Left ventricle myocardium inferior (tissue), 1 donor: ENCODE data around the gene FHL2. TPM values are rescaled to one million over a fixed set of nuclear protein-coding genes. Genes with fewer than 3 reads are reported as not detected.

Source experiments
- DNase-seq: peaks from one replicate; pipeline ENCODE4 v3.0.0-alpha.2; 2020
- H3K27ac ChIP-seq: fragments of 200-600 bp; replicated peaks from 2 replicates; pipeline ENCODE4 v1.8.0; 2021
- H3K27me3 ChIP-seq: fragments of 200-600 bp; 2 replicates; pipeline ENCODE4 v1.8.0; 2021; ENCODE audit warnings: low read depth
- H3K36me3 ChIP-seq: fragments of 200-600 bp; 2 replicates; pipeline ENCODE4 v1.8.0; 2021
- H3K4me1 ChIP-seq: fragments of 200-600 bp; 2 replicates; pipeline ENCODE4 v1.8.0; 2021
- H3K4me3 ChIP-seq: fragments of 200-600 bp; 2 replicates; pipeline ENCODE4 v1.8.0; 2021; ENCODE audit warnings: mild to moderate bottlenecking, moderate library complexity
- H3K9me3 ChIP-seq: fragments of 200-600 bp; replicated peaks from 2 replicates; pipeline ENCODE4 v1.8.0; 2021
- CTCF ChIP-seq: fragments of 200-600 bp; IDR thresholded peaks from 2 replicates; pipeline ENCODE4 v1.8.0; 2021; ENCODE audit warnings: antibody characterized with exemption, mild to moderate bottlenecking, borderline replicate concordance
- intact Hi-C: fragments of 100-400 bp; cut with micrococcal nuclease; formaldehyde crosslinking; loops from one replicate; pipeline ENCODE4 v1.11.0; 2022
- total RNA-seq: library from RNA; stranded (reverse); fragmentation: NEBNext Ultra II Directional; extraction: Animal tissue kit (Norgen Biotek cat#: 25700); gene quantifications from one replicate; pipeline ENCODE4 v1.2.1, GENCODE V29; 2021
- donor health status: DM: no; HTN: yes; CAD: no; lungs with severe emphysema.

Gene FHL2
- total RNA-seq, 1 donor from 2014 or later: 2,742 TPM

GRCh38 chr2:105365206-105365605 is 33.6 kb downstream of the FHL2 start:
- Histone ChIP-seq H3K9me3 (no peaks in the 10 kb centered on the region), H3K4me3 (no peak overlapping the region), H3K27ac (peak overlapping the region; percentile 85), H3K4me1 (peaks cover 48% of the 10 kb centered on the region), H3K27me3 (no peaks in the 10 kb centered on the region), H3K36me3 (peaks cover 97% of the 10 kb centered on the region)
- no peak for TF ChIP-seq CTCF
- no peak for DNase-seq
- intact Hi-C loops: loop anchor here (5.0 kb wide), 1 partner anchor 157 kb away; no protein-coding TSS in a partner anchor

GRCh38 chr2:105364436-105365139 is 34.3 kb downstream of the FHL2 start:
- Histone ChIP-seq H3K4me1 (peaks cover 42% of the 10 kb centered on the region), H3K4me3 (no peak overlapping the region), H3K36me3 (peaks cover 97% of the 10 kb centered on the region), H3K27ac (peak overlapping the region; percentile 85), H3K9me3 (no peaks in the 10 kb centered on the region), H3K27me3 (no peaks in the 10 kb centered on the region)
- DNase-seq: no peak
- intact Hi-C loops: loop anchor here (5.0 kb wide), 1 partner anchor 158 kb away; no protein-coding TSS in a partner anchor
- TF ChIP-seq CTCF: no peak

- Histone ChIP-seq H3K27ac (peak overlapping the region; percentile 45), H3K36me3 (peaks cover 91% of the 10 kb centered on the region), H3K9me3 (no peaks in the 10 kb centered on the region), H3K27me3 (no peaks in the 10 kb centered on the region), H3K4me1 (peaks cover 27% of the 10 kb centered on the region), H3K4me3 (no peak overlapping the region)
- TF ChIP-seq CTCF: no peak
- DNase-seq: no peak
- intact Hi-C loops: no loop called here
Measured at GRCh38 chr2:105362862-105363591, 35.8 kb downstream of the FHL2 start.

GRCh38 chr2:105361102-105361889 is 37.6 kb downstream of the FHL2 start:
- intact Hi-C loops: no loop called here
- no peak overlapping the region for H3K4me3 ChIP-seq
- peak overlapping the region; percentile 45 for H3K27ac ChIP-seq

More at GRCh38 chr2:105361102-105361889, 37.6 kb downstream of the FHL2 start:
- Histone ChIP-seq H3K36me3 (peaks cover 91% of the 10 kb centered on the region), H3K27me3 (no peaks in the 10 kb centered on the region), H3K9me3 (peaks cover 17% of the 10 kb centered on the region), H3K4me1 (peaks cover 18% of the 10 kb centered on the region)
- no peak for DNase-seq
- TF ChIP-seq CTCF: no peak
